Body of pancreas (tissue), 4 donors: ENCODE results near the gene PBX1. TPM values are rescaled to one million over a fixed set of nuclear protein-coding genes. Genes with fewer than 3 reads are reported as not detected.

Experiments used
- ATAC-seq: fragments of 150-250 bp; one replicate; pipeline ENCODE4 v1.9.1; 2016
- DNase-seq, 4 donors: peaks; one replicate each; pipeline ENCODE4 v3.0.0-alpha.2; 2019
- H3K27ac ChIP-seq, 4 donors: fragments of 200-600 bp; sonication (generic); 1 replicate in 3 of 4; 2 replicates in 1 of 4; pipeline versions ENCODE4 v1.5.1 to v1.6.1; 2016 to 2019; ENCODE audit warnings: mild to moderate bottlenecking in 1 of 4, mixed read lengths in 1 of 4, moderate library complexity in 1 of 4
- H3K27me3 ChIP-seq, 2 donors: fragments of 200-600 bp; sonication (generic); one replicate each; pipeline ENCODE4 v1.6.0; 2016; ENCODE audit warnings: mild to moderate bottlenecking in 1 of 2
- H3K36me3 ChIP-seq, 2 donors: fragments of 200-600 bp; sonication (generic); replicated peaks in 1 of 2; 2 replicates each; pipeline ENCODE4 v1.5.1; 2016; ENCODE audit warnings: low read depth in 2 of 2; ENCODE audit not compliant: insufficient read depth in 1 of 2
- H3K4me1 ChIP-seq: fragments of 200-600 bp; sonication (generic); one replicate; pipeline ENCODE4 v1.6.0; 2016
- H3K4me3 ChIP-seq, 2 donors: fragments of 200-600 bp; sonication (generic); 1 replicate in 1 of 2; 2 replicates in 1 of 2; pipeline ENCODE4 v1.5.1; 2016 to 2019
- H3K9me3 ChIP-seq, 3 donors: fragments of 200-600 bp; sonication (generic); 1 replicate in 2 of 3; 2 replicates in 1 of 3; pipeline ENCODE4 v1.5.1; 2016
- POLR2A ChIP-seq, 3 donors: fragments of 450-650 bp; IDR thresholded peaks; one replicate each; pipeline ENCODE4 v1.6.1; 2016; ENCODE audit warnings: antibody characterized with exemption in 3 of 3, mild to moderate bottlenecking in 2 of 3
- WGBS, 2 donors: methylation state at CpG; one replicate each; pipeline ENCODE4 v1.1.5; 2017; 5-methylcytosine and 5-hydroxymethylcytosine counted together
- intact Hi-C: fragments of 100-400 bp; cut with DNase I; formaldehyde crosslinking; loops from one replicate; pipeline ENCODE4 v1.15.1; 2023
- total RNA-seq, 2 donors: library from RNA; depleted of rRNA; stranded (reverse); fragments of >200 nt; gene quantifications; one replicate each; pipeline ENCODE4 v1.1.0, GENCODE V29; 2016
- TF ChIP-seq, protein P1 (sequence below), 7 experiments: fragments of 450-650 bp in 4 of 7; fragments of 200-600 bp in 3 of 7; sonication (generic) in 3 of 7; IDR thresholded peaks; one replicate each; pipeline ENCODE4 v1.5.1; 2016 to 2019; ENCODE audit warnings: antibody characterized with exemption in 7 of 7

Gene PBX1
- total RNA-seq, 2 donors from 2014 or later = 83.1 to 111 TPM

DNA sequence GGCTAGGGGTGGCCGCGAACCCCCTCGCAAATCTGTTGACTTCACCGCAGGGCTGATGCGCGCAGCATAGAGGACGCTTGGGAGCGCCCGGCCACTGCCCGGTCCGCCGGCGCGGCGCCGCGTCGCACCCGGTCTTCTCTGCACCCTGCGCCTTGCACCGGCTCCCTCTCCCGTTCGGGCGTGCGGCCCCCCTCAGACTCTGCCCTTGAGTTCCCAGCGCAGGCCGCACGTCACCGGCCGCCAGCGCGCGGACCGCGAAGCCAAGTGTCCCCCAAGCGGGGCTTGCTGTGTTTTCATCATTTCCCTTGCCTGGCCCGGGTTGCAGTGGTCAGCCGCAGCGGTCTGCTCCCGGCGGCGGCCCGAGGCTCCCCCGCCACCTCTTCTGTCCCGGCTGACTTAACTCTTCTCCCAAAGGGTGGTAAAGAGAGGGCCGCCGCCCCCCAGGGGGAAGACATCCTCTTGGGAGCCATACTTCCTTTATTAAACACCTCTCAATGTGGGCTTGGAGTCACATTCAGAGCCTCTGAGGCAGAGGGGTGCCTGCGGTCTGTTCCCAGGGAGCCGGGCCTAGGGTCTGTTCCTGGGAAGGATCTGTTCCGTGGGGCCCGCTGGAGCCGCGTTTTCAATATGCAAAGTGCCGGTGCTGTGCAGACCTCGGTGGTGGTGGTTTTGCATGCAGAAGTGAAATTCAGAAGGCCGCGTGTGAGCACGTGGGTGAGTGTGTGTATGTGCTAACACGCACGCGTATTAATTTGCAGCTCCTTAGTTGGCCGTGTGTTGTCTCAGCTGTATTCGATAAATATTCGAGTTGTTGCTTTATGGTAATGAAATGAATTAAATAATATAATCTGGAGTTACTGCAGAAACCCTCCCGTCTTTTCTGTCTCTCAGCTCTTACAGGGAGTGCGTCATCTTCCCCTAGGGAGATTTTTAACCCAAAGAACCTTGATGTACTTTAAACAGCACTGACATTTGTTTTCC is 17.6 kb downstream of the PBX1 start:
- no peaks in the 10 kb centered on the region for H3K9me3 ChIP-seq
- 72 to 86% methylated on average over 65 to 66 of the region's 66 CpGs for WGBS, 2 donors
- peak overlapping the region in 1 of 4 donors; percentile 46 for H3K27ac ChIP-seq
- H3K36me3 ChIP-seq = no peaks in the 10 kb centered on the region
- TF ChIP-seq, protein P1, sequence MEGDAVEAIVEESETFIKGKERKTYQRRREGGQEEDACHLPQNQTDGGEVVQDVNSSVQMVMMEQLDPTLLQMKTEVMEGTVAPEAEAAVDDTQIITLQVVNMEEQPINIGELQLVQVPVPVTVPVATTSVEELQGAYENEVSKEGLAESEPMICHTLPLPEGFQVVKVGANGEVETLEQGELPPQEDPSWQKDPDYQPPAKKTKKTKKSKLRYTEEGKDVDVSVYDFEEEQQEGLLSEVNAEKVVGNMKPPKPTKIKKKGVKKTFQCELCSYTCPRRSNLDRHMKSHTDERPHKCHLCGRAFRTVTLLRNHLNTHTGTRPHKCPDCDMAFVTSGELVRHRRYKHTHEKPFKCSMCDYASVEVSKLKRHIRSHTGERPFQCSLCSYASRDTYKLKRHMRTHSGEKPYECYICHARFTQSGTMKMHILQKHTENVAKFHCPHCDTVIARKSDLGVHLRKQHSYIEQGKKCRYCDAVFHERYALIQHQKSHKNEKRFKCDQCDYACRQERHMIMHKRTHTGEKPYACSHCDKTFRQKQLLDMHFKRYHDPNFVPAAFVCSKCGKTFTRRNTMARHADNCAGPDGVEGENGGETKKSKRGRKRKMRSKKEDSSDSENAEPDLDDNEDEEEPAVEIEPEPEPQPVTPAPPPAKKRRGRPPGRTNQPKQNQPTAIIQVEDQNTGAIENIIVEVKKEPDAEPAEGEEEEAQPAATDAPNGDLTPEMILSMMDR (IDR thresholded peaks at IDR 0.05) = no peak
- TF ChIP-seq POLR2A (IDR thresholded peaks at IDR 0.05) = no peak
- intact Hi-C loops = no loop called here
- no peak for ATAC-seq
- DNase-seq = no peak
- H3K27me3 ChIP-seq = no peaks in the 10 kb centered on the region
- no peak overlapping the region for H3K4me3 ChIP-seq
- H3K4me1 ChIP-seq = peaks cover 30% of the 10 kb centered on the region

DNA sequence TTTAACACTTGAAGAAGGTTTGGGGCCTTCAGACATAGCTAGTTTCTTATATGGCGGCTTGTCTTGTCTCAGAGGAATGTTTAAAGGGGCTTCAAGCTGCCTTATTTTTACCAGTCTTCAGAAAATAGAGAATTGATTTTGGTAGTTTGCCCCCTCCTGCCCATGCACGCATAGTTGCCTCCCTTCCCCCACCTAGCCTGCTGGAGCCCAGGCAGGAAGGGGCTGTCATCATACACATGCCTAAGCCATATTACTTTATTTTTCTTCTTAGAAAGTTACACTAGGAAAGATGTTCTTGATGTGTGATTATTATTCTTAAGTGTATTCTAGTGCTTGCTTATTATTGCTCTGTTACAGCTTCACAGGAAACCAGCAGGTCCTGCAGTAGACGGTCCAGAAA is 18.3 kb downstream of the PBX1 start:
- Histone ChIP-seq H3K4me1 (peaks cover 26% of the 10 kb centered on the region), H3K9me3 (no peaks in the 10 kb centered on the region), H3K4me3 (no peak overlapping the region), H3K27me3 (no peaks in the 10 kb centered on the region), H3K27ac (no peak overlapping the region), H3K36me3 (no peaks in the 10 kb centered on the region)
- no peak for ATAC-seq
- 69 to 75% methylated on average over 3 of the region's 3 CpGs for WGBS, 2 donors
- intact Hi-C loops = no loop called here
- TF ChIP-seq POLR2A (IDR thresholded peaks at IDR 0.05) = no peak
- no peak for DNase-seq

DNA sequence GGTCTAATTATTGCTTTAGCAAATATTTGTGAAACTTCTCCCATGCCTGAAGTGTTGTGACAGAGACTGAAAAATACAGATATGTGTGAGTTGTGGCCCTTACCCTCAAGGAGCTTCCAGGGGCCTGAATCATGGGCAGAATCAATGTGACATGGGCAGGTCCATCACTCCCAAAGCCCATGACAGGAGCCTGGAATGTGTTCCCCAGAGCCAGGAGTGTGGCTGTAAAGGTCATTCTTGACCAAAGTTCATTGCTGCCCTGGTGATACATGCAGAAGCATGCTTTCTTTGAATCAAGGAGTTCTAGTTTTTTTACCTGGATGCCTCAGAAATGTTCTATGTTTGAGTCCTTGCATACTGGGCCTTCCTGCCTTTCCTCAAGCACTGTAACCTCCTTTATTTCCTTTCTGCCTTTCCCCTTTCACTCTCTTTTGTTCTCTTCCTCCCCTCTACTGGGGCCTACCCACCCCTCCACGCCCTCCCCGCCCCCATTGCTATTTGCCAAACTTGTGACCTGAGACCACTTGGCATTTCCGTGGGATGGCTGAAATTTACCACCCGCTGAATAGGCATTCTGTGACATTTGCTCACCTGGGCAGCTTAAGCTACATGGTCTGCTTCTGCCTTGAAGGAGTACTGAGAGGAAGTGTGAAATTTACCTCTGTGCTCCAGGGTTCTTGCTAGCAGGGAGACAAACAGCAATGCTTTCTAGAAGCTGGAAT is 19.7 kb downstream of the PBX1 start:
- no peaks in the 10 kb centered on the region for H3K36me3 ChIP-seq
- no peak overlapping the region for H3K4me3 ChIP-seq
- no peak for ATAC-seq
- no peaks in the 10 kb centered on the region for H3K27me3 ChIP-seq
- intact Hi-C loops = no loop called here
- peak overlapping the region in 1 of 4 donors; percentile 16 for H3K27ac ChIP-seq
- DNase-seq = no peak
- peaks cover 18% of the 10 kb centered on the region for H3K4me1 ChIP-seq
- TF ChIP-seq POLR2A (IDR thresholded peaks at IDR 0.05) = no peak
- TF ChIP-seq, protein P1 (IDR thresholded peaks at IDR 0.05) = no peak
- WGBS, 2 donors = 79 to 80% methylated on average over 4 of the region's 4 CpGs
- no peaks in the 10 kb centered on the region for H3K9me3 ChIP-seq

DNA sequence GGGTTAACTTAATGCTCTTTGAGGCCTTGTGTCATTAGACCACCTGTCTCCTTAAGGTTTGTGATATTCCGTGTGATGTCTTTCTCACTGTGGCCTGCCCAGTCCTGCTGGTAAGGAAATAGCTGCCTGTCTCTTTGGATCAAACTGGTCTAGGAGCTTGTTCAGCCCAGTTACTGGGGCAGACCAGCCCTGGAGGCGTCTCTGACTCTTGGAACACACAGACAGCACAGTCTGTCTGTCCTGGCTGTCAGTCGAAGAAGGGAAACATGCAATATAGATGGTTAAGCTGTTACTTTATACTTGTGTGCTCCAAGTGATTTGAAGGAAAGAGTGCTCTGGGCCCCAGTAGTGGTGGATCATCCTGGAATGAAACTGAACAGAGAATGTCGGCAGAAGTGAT is 20.4 kb downstream of the PBX1 start:
- intact Hi-C loops = no loop called here
- no peak overlapping the region for H3K27ac ChIP-seq
- no peak for ATAC-seq
- peaks cover 17% of the 10 kb centered on the region for H3K4me1 ChIP-seq
- 79 to 83% methylated on average over 4 of the region's 4 CpGs for WGBS, 2 donors
- no peaks in the 10 kb centered on the region for H3K9me3 ChIP-seq
- H3K4me3 ChIP-seq = no peak overlapping the region
- DNase-seq = no peak
- no peaks in the 10 kb centered on the region for H3K36me3 ChIP-seq
- no peaks in the 10 kb centered on the region for H3K27me3 ChIP-seq
- no peak for TF ChIP-seq POLR2A (IDR thresholded peaks at IDR 0.05)

DNA sequence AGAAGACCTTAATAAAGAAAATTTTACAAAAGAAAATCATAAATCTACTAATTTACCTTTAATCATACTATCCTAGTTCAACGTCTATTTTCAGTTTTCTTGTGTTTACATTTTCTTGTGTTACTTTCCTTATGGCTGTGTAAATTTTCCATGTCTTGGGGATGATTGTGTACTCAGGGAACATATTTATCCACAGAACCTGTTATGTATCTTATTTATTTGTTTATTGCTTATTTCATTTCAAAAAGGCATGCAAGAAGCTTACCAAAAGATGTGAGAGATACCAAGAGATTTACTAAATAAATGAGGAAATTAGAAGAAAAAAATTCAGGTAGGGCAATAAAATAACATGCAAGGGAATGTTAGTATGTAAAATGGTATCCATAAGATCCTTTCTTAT is 22.8 kb downstream of the PBX1 start:
- H3K27ac ChIP-seq = no peak overlapping the region
- peaks cover 22% of the 10 kb centered on the region for H3K4me1 ChIP-seq
- no peaks in the 10 kb centered on the region for H3K36me3 ChIP-seq
- ATAC-seq = no peak
- no peaks in the 10 kb centered on the region for H3K27me3 ChIP-seq
- no peak for TF ChIP-seq POLR2A (IDR thresholded peaks at IDR 0.05)
- TF ChIP-seq, protein P1 (IDR thresholded peaks at IDR 0.05) = no peak
- 38 to 41% methylated on average over 1 of the region's 1 CpG for WGBS, 2 donors
- no peaks in the 10 kb centered on the region for H3K9me3 ChIP-seq
- intact Hi-C loops = no loop called here
- H3K4me3 ChIP-seq = no peak overlapping the region
- no peak for DNase-seq
